HTR-8/SVneo (cell line): Measurements from ENCODE around the gene NCKAP5.

ENCODE experiments used
- DNase-seq: peaks from one replicate; pipeline ENCODE4 v3.0.0; 2011; ENCODE audit warnings: low spot score, mixed read lengths; ENCODE audit not compliant: insufficient read length
- FAIRE-seq: peaks from 2 replicates; lab custom pipeline; 2011; peaks lifted over from hg19 to GRCh38; lab: Jason Lieb, UNC

The NCKAP5 gene

GRCh38 chr2:133140620-133141019 lies 427.6 kb downstream of the NCKAP5 start:
- DNase-seq (no peak), FAIRE-seq (no peak)

- no peak for FAIRE-seq
- DNase-seq, result no peak
Observed at GRCh38 chr2:133139847-133140533, 428.3 kb downstream of the NCKAP5 start.

DNA sequence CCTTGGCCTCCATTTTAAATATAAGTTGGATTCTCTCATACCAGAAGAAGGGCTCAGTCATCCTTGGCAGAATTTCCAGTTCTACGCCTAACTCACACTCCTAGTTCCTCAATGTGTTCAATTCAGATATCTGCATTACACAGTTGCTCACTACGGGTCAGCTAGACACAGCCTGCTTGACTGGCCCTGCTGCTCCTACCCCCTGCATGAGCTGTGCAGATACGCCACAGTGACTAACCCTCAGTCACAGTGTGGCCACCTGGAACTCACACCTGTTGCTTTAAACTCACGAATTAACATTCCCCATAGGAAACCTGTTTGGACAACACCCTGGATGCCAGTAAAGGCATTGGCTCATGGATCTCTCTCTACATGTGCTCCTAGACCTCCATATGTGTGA lies 429.6 kb downstream of the NCKAP5 start:
- no peak for DNase-seq
- no peak for FAIRE-seq

- no peak for DNase-seq
- no peak for FAIRE-seq
Observed at GRCh38 chr2:133135035-133135654, 433.1 kb downstream of the NCKAP5 start.

GRCh38 chr2:133130548-133131246 lies 437.6 kb downstream of the NCKAP5 start:
- FAIRE-seq (no peak), DNase-seq (peak; percentile 15)

- DNase-seq, result no peak
- FAIRE-seq, result no peak
Observed at GRCh38 chr2:133124446-133124845, 443.8 kb downstream of the NCKAP5 start.

- FAIRE-seq, result no peak
- DNase-seq, result no peak
Observed at GRCh38 chr2:133123904-133124303, 444.4 kb downstream of the NCKAP5 start.

DNA sequence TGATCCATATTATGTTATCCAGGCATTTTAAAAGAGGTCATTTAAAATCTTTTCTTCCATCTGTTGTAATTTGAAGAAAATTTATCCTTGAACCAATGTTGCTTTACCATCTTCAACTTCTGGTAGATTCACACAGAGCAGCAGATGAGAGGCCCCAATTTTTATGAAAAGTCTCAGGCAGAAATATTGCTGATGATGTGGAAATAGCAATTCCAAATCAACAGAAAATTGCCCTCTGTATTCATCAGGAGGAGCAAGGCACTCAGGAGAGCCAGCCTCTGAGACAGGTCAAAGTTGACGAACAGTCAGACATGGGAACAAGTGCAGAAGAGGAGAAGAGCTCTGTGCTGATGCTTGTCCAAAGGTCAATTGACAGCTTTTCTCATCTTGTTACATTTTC lies 444.9 kb downstream of the NCKAP5 start:
- FAIRE-seq, result no peak
- no peak for DNase-seq

- FAIRE-seq (no peak), DNase-seq (no peak)
Observed at GRCh38 chr2:133122529-133122928, 445.7 kb downstream of the NCKAP5 start.

DNA sequence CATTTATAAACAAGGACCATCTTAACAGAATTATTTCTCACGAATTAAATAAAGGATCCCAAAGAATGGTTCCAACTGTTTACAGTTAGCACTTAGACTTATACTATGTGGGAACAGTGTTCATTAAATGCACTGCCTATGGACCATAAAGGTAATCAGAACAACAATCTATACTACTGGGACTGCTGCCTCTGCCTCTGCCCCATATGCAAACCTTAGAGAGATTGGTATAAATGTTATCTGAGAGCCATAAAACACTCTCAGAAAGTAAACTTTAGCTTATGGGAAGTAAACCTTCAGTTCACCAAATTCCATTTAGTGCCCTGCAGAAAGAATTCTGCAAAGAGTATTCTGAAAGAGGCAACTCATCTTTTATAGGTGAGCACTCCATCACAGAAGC lies 448.0 kb downstream of the NCKAP5 start:
- FAIRE-seq (no peak), DNase-seq (no peak)

DNA sequence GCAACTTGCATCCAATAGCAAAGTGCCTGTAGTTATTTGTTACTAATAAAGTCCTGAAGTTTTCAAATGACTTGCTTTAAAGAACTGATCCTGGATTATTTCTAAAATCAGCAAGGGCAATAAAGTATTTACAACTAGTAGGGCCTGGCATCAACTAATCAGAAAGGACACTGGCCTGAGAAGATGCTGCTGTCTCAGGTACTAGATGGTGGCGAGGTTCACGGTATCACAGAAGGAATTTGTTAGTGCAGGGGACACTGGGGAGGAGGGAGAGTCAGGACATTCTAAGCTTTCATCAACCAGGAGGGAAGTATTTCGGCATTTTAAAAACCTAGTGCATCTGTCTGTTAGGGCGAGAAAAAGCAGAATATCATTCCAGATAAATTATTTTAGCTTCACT lies 458.1 kb downstream of the NCKAP5 start:
- FAIRE-seq, result no peak
- no peak for DNase-seq

DNA sequence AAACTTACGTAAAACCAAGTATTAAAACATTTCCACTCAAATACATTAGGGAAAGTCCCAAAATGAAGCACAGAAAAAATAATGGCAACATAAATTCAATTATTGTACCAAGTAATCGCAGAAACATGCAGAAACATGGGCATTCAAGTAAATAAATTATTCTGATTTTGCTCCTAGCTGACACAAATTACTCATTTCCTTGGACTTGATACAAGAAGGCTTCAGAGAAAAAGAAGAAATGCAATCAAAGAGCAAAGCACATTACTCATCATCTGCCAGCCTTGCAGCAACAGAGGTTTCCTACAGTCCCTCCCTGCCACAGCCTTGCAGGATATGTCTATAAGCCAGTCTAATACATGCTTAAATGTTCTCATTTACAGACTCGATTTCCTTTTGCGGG lies 458.5 kb downstream of the NCKAP5 start:
- peak; percentile 50 for DNase-seq
- FAIRE-seq, result no peak

- DNase-seq, result no peak
- FAIRE-seq, result no peak
Observed at GRCh38 chr2:133107058-133107815, 461.0 kb downstream of the NCKAP5 start.

GRCh38 chr2:133104871-133105270 lies 463.4 kb downstream of the NCKAP5 start:
- DNase-seq (no peak), FAIRE-seq (no peak)

GRCh38 chr2:133098787-133099186 lies 469.5 kb downstream of the NCKAP5 start:
- FAIRE-seq (no peak), DNase-seq (no peak)

DNA sequence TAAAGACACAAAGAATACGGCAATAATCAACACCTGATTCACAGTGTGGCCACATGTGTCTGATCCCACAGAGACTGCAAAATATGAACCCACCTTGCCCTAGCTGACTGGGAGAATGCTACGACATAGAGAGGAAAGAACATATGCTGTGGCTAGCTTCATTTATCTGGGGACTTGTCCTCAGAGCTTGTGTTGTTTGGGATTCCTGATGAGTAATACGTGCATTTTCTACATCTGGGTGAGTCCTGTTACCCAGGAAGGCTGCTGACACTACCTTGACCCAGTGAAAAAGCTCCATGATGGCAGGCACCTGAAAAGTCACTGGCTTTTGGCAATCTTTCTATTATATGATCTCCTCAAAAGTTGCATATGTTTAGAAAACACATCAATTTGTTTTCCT lies 470.6 kb downstream of the NCKAP5 start:
- FAIRE-seq, result no peak
- DNase-seq, result peak; percentile 3

- FAIRE-seq (no peak), DNase-seq (no peak)
Observed at GRCh38 chr2:133092571-133092970, 475.7 kb downstream of the NCKAP5 start.

GRCh38 chr2:133090358-133090757 lies 477.9 kb downstream of the NCKAP5 start:
- no peak for DNase-seq
- FAIRE-seq, result no peak

GRCh38 chr2:133086176-133086575 lies 482.1 kb downstream of the NCKAP5 start:
- no peak for FAIRE-seq
- no peak for DNase-seq

- DNase-seq (no peak), FAIRE-seq (no peak)
Observed at GRCh38 chr2:133085646-133086045, 482.6 kb downstream of the NCKAP5 start.

DNA sequence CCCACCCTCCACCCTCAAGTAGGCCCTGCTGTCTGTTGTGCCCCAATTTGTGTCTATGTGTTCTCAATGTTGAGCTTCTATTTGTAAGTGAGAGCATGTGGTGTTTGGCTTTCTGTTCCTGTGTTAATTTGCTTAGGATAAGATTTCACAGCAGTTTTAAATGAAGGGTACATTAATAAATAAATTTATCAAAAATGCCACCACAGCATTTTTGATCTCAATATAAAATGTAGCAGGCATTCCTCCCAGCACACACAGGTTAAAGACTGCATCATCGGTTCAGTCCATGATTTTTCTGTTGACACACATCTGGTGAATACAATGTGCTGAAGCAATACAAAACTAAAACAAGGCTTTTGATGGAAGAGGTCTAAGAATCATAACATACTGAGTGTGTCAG lies 486.2 kb downstream of the NCKAP5 start:
- DNase-seq, result no peak
- no peak for FAIRE-seq
